DND-41 (cell line): ENCODE data around the gene SPIN4.
A peak's percentile ranks its signal among the peaks of the same experiment; 100 is the strongest.
"Not testable (repeated sequence)": the region's sequence is repeated elsewhere in the genome, so short reads cannot be mapped to it uniquely, and the experiment has no call there.

ENCODE experiments used
- ATAC-seq: fragments of 200-7000 bp; cut with Tn5 transposase; 3 replicates; pipeline ENCODE4 v1.9.1; 2021; ENCODE audit warnings: low read depth; ENCODE audit not compliant: insufficient read depth
- DNase-seq: peaks from one replicate; pipeline ENCODE4 v3.0.0-alpha.2; 2020
- H2AFZ ChIP-seq: 2 replicates; pipeline ENCODE4 v1.6.0; 2012; ENCODE audit warnings: low read depth, low read length
- H3K27ac ChIP-seq: 2 replicates; pipeline ENCODE4 v1.5.1; 2012; ENCODE audit warnings: low read length, inconsistent platforms
- H3K27me3 ChIP-seq: fragments of 200-600 bp; sonication (generic); 2 replicates; pipeline ENCODE4 v1.6.0; 2012; ENCODE audit warnings: low read length, mild to moderate bottlenecking, inconsistent platforms; ENCODE audit not compliant: insufficient read depth, poor library complexity
- H3K36me3 ChIP-seq: 2 replicates; pipeline ENCODE4 v1.5.1; 2012; ENCODE audit warnings: low read length, inconsistent platforms; ENCODE audit not compliant: insufficient read depth
- H3K4me1 ChIP-seq: 2 replicates; pipeline ENCODE4 v1.5.1; 2012; ENCODE audit warnings: mild to moderate bottlenecking, low read length; ENCODE audit not compliant: insufficient read depth
- H3K4me2 ChIP-seq: 2 replicates; pipeline ENCODE4 v1.6.0; 2012; ENCODE audit warnings: mild to moderate bottlenecking, moderate library complexity, low read length, inconsistent platforms; ENCODE audit not compliant: insufficient read depth
- H3K4me3 ChIP-seq, 2 experiments: fragments of 200-600 bp in 1 of 2; shearing (Covaris generic) in 1 of 2; 2 replicates each; pipeline ENCODE4 v1.5.1; 2012 to 2016; ENCODE audit warnings: inconsistent platforms in 2 of 2, low read length in 2 of 2, mild to moderate bottlenecking in 2 of 2, low read depth in 1 of 2, moderate library complexity in 1 of 2
- H3K79me2 ChIP-seq: 2 replicates; pipeline ENCODE4 v1.6.0; 2012; ENCODE audit warnings: low read length, inconsistent platforms; ENCODE audit not compliant: insufficient read depth
- H3K9ac ChIP-seq: 2 replicates; pipeline ENCODE4 v1.6.0; 2012; ENCODE audit warnings: low read depth, mild to moderate bottlenecking, inconsistent platforms, low read length, moderate library complexity
- H3K9me3 ChIP-seq: 2 replicates; pipeline ENCODE4 v1.5.1; 2012; ENCODE audit warnings: low read length, moderate library complexity, mild to moderate bottlenecking, inconsistent platforms; ENCODE audit not compliant: insufficient read depth, severe bottlenecking
- H4K20me1 ChIP-seq: 2 replicates; pipeline ENCODE4 v1.6.0; 2012; ENCODE audit warnings: low read length; ENCODE audit not compliant: insufficient read depth
- CTCF ChIP-seq: IDR thresholded peaks from 2 replicates; pipeline ENCODE4 v1.5.1; 2012; ENCODE audit warnings: borderline replicate concordance, low read length, moderate library complexity, mild to moderate bottlenecking; ENCODE audit not compliant: poor library complexity, severe bottlenecking; ENCODE audit errors: extremely low read depth
- EZH2 ChIP-seq: IDR thresholded peaks from 3 replicates; pipeline ENCODE4 v1.6.1; 2012; ENCODE audit warnings: borderline replicate concordance, low read depth, mild to moderate bottlenecking, moderate library complexity, low read length, inconsistent platforms; ENCODE audit not compliant: severe bottlenecking

The SPIN4 gene

GRCh38 chrX:63350941-63351616, at the start of gene SPIN4:
Gene SPIN4, minus strand, starts transcription at chrX:63351332. Its CDS starts 513 bp downstream, at chrX:63350819.
- Histone ChIP-seq H3K4me3 (peak within 1 kb of the TSS; percentile 56 to 90; a peak in 3 of 4 replicates), H3K4me1 (peaks cover 37% of the 10 kb centered on the region; the same call in 1 of the 2 replicates), H4K20me1 (no peaks in the 10 kb centered on the region), H2AFZ (peak within 1 kb of the TSS; percentile 51), H3K36me3 (no peaks in the 10 kb centered on the region; the same call in 1 of the 2 replicates), H3K79me2 (peaks cover 40% of the 10 kb centered on the region), H3K9me3 (no peaks in the 10 kb centered on the region), H3K4me2 (peak within 1 kb of the TSS; percentile 83), H3K27me3 (no peaks in the 10 kb centered on the region), H3K27ac (peak within 1 kb of the TSS; percentile 93), H3K9ac (peak within 1 kb of the TSS; percentile 85)
- DNase-seq (peak; percentile 84), ATAC-seq (peak; percentile 85)
- TF ChIP-seq EZH2, result no peak
- TF ChIP-seq CTCF, result no peak

GRCh38 chrX:63400340-63400739, 49.2 kb upstream of the SPIN4 start:
- no peak overlapping the region for H3K9ac ChIP-seq
- H3K27ac ChIP-seq, result no peak overlapping the region
- no peaks in the 10 kb centered on the region for H3K79me2 ChIP-seq
- TF ChIP-seq CTCF (no peak), EZH2 (no peak)
- H3K4me2 ChIP-seq, result no peak overlapping the region
- no peak overlapping the region for H3K4me3 ChIP-seq
- ATAC-seq, result no peak
- no peaks in the 10 kb centered on the region for H3K4me1 ChIP-seq
- H3K27me3 ChIP-seq, result no peaks in the 10 kb centered on the region
- no peaks in the 10 kb centered on the region for H3K36me3 ChIP-seq
- no peak for DNase-seq
- H3K9me3 ChIP-seq, result no peaks in the 10 kb centered on the region
- H4K20me1 ChIP-seq, result no peaks in the 10 kb centered on the region
- no peak overlapping the region for H2AFZ ChIP-seq

GRCh38 chrX:63394872-63395271, 43.7 kb upstream of the SPIN4 start:
- DNase-seq (no peak), ATAC-seq (no peak)
- no peaks in the 10 kb centered on the region for H3K27me3 ChIP-seq
- TF ChIP-seq EZH2, result no peak
- TF ChIP-seq CTCF, result no peak
- H3K9ac ChIP-seq, result no peak overlapping the region
- no peak overlapping the region for H3K27ac ChIP-seq
- H3K9me3 ChIP-seq, result no peaks in the 10 kb centered on the region
- H3K4me2 ChIP-seq, result no peak overlapping the region
- no peaks in the 10 kb centered on the region for H3K36me3 ChIP-seq
- H3K4me3 ChIP-seq, result no peak overlapping the region
- no peaks in the 10 kb centered on the region for H4K20me1 ChIP-seq
- no peaks in the 10 kb centered on the region for H3K79me2 ChIP-seq
- no peak overlapping the region for H2AFZ ChIP-seq
- H3K4me1 ChIP-seq, result no peaks in the 10 kb centered on the region

GRCh38 chrX:63393094-63393493, 42.0 kb upstream of the SPIN4 start:
- H3K4me3 ChIP-seq, H3K9ac ChIP-seq, H3K4me1 ChIP-seq, H3K79me2 ChIP-seq, H3K27ac ChIP-seq, H3K27me3 ChIP-seq, H3K9me3 ChIP-seq, H3K36me3 ChIP-seq, H4K20me1 ChIP-seq, ATAC-seq, H3K4me2 ChIP-seq, H2AFZ ChIP-seq, DNase-seq: not testable (repeated sequence)
